Epithelial cell of umbilical artery (primary cell): ENCODE measurements around the gene RUNX3. TPM values are rescaled to one million over a fixed set of nuclear protein-coding genes. Genes with fewer than 3 reads are reported as not detected.

Source experiments
- total RNA-seq: library from RNA; depleted of rRNA; stranded (reverse); fragments of >200 nt; gene quantifications from 2 replicates; pipeline ENCODE4 v1.2.3, GENCODE V29; 2014

Gene RUNX3
- total RNA-seq: not detected in 2 replicates

DNA sequence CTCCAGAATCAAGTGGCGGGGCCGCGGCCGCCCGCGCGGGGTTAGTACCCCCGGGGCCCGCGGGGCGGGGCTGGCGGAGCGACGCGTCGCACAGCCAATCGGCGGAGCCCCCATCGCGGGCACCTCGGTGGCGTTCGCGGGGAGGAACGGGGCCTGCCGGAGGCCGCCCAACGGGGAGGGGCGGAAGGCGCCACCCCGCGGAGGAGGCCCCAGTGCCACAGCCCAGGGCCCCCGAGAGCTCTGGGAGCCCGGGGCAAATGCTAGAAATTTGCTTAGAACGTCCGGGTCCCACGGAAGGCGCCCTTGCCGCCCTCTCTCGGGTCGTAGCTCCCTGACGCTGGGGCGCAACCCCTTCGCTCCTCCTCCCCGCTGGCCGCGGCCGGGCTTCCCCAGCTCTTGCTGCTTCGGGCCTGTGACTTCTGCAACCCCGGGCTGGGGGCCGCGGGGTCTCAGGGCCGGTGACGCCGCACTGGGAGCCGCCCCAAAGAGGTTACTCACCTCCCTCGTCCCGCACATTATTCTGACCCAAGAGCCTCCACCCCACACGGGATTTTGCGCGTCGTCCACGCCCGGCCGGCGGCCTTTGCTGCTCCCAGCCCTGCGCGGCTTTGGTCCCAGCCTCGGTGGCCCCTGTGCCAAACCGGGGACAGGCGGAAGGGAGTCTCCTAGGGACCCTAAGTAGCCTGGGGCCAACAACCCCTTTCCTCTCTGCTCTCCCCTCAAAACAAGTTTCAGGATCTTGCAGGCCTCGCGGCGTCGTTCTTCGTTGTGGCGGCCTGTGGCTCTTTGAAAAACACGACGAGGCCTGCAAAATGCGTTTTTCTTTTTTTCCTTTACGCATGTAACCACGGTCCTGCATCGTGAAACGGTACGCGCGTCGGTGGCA lies at the start of gene RUNX3:
Gene RUNX3, minus strand, starts transcription at position 17 of the 886 bp plus-strand sequence. CDS start 408 bp downstream, outside the sequence.

Other genes starting within 250 kb of the RUNX3 start
- 325 and 339 TPM in 2 replicates for gene CLIC4, start 184.8 kb downstream of the RUNX3 start, total RNA-seq